Ovary (tissue), 3 donors: ENCODE results near the gene IGF1.

Experiments
- CTCF ChIP-seq, 3 donors: fragments of 450-650 bp in 2 of 3; fragments of 200-600 bp in 1 of 3; IDR thresholded peaks; one replicate each; pipeline versions ENCODE4 v1.5.1 to v1.8.0; 2016 to 2022; ENCODE audit warnings: antibody characterized with exemption in 3 of 3, mild to moderate bottlenecking in 1 of 3
- EP300 ChIP-seq: sonication (generic); formaldehyde crosslinking; IDR thresholded peaks from one replicate; pipeline ENCODE4 v1.6.1; 2017; ENCODE audit warnings: antibody characterized with exemption
- donor health status: DM: no; HTN: no; CAD: no.

GRCh38 chr12:102347811-102348210, 132.6 kb downstream of the IGF1 start:
- TF ChIP-seq CTCF (IDR thresholded peaks at IDR 0.05) (no peak), EP300 (no peak)
